Activated CD8-positive, alpha-beta T cell treated with anti-CD3 and anti-CD28 coated beads, Interleukin-2, amount 10 ng/mL, durations not matched to agents 7 days and 5 days (primary cell): ENCODE results near the gene AFDN. TPM values are rescaled to one million over a fixed set of nuclear protein-coding genes. Genes with fewer than 3 reads are reported as not detected.

Experiments used
- ATAC-seq: fragments of 150-1000 bp; cut with Tn5 transposase; one replicate; pipeline ENCODE4 v1.10.0; 2021; ENCODE audit warnings: moderate library complexity
- CTCF ChIA-PET: fragments of 350-600 bp; sonication (Branson Sonifier 250); formaldehyde crosslinking; loops from one replicate; lab custom pipeline; 2021; ENCODE audit warnings: antibody characterized with exemption; lab: Charles Lee
- POLR2A ChIA-PET: fragments of 350-600 bp; sonication (Branson Sonifier 250); formaldehyde crosslinking; loops from one replicate; lab custom pipeline; 2021; ENCODE audit warnings: antibody characterized with exemption; lab: Charles Lee
- DNase-seq: peaks from one replicate; pipeline ENCODE4 v3.0.0-alpha.2; 2020
- H3K27ac Mint-ChIP-seq: one replicate; pipeline ENCODE4 v1.8.0; 2021; ENCODE audit warnings: mild to moderate bottlenecking, mixed read lengths
- H3K27me3 Mint-ChIP-seq: one replicate; pipeline ENCODE4 v1.8.0; 2021; ENCODE audit warnings: low read depth, mixed read lengths
- H3K36me3 Mint-ChIP-seq: one replicate; pipeline ENCODE4 v1.8.0; 2021; ENCODE audit warnings: low read depth, mixed read lengths
- H3K4me1 Mint-ChIP-seq: one replicate; pipeline ENCODE4 v1.8.0; 2021; ENCODE audit warnings: low read depth, mixed read lengths
- H3K4me3 Mint-ChIP-seq: one replicate; pipeline ENCODE4 v1.8.0; 2021; ENCODE audit warnings: mild to moderate bottlenecking, mixed read lengths
- H3K9me3 Mint-ChIP-seq: one replicate; pipeline ENCODE4 v1.8.0; 2022; ENCODE audit warnings: mixed read lengths; ENCODE audit not compliant: insufficient read depth
- total RNA-seq, 2 experiments: library from RNA; stranded (reverse); gene quantifications; one replicate each; pipeline ENCODE4 v1.2.3, GENCODE V29; 2021

AFDN gene
- total RNA-seq, 2 experiments from 2014 or later, result 20.9 to 24.2 TPM

DNA sequence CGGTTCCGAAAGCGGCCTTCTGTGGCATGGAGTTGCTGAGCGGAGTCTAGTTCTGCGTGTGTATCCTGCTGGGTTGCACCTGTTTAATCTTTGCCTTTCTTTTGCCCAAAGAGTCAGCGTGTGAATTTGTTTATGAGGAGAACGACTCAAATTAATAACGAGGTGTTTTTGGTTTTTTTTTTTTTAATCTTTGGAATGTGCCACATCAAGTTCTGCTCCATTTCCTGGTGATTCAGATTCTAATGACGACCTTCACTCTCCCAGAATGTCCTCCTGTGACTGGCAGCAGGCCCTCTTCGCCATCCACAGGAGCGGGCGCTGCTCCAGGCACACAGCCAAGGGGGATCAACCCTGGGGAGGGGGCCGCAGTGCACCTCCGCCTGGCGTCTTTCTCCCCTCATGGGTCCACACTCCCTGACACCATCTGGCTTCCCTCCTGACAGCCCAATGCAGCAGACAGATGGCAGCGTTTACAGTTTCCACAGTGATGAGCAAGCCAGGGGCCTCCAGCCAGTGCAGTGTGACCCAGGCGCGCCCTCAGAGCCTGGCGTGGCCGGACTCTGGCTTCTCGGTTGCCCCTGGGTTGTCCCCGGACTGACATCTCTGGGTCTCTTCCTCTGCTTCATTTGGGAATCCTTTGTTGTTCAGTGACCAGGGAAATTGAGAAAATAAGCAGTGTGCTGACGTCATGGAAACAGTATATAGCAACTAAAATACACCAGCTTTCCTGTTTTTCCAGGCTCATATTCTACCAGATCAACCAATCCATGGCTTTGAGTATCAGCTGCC, 27.5 kb upstream of the AFDN start:
- Mint-ChIP-seq H3K27ac (no peak overlapping the region), H3K4me3 (no peak overlapping the region), H3K36me3 (no peaks in the 10 kb centered on the region), H3K9me3 (no peaks in the 10 kb centered on the region), H3K27me3 (peaks cover 49% of the 10 kb centered on the region), H3K4me1 (peaks cover 5% of the 10 kb centered on the region)
- no peak for ATAC-seq
- no peak for DNase-seq
- ChIA-PET POLR2A (no interaction called here), CTCF (no interaction called here)

DNA sequence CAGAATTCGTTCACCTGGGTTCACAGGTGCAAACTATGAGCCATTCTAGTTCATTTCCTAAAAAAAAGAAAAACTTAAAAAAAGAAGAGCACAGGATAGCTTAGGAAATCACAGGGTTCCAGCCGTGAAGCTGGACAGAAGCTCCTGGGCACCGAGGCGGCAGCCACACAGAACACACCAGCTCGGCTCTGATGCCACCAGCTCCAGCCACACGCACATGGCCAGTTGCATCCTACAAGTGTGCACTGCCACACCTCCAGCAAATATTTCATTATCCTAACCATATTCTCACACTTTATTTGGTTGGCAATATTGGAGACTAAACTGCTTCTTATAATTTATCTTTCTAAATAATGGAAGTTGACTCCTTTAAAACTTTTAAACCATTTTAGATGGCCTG, 26.2 kb upstream of the AFDN start:
- CTCF ChIA-PET, result interaction anchor here (0.6 kb wide), 1 partner anchor 338 kb away, joined by 3 read pairs; no protein-coding TSS in a partner anchor

DNA sequence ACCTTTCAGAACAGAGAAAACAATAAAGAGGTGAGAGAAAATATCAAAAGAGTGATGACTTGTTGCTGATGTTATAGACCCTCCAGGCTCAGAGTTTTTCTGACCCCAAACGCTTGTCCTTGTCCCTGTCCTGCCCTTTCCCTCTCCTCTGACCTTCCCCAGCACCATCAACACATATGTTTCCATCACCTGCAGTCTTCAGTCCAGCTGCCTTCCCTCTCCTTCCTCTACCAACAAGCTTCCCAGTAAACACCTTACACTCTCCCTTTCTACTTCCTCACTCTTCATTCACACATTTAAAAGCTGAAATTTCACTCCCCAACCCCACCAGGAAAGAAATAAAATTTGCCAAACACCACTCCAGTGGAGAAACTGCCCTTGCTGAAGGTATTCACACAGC, 25.4 kb upstream of the AFDN start:
- peaks cover 5% of the 10 kb centered on the region for H3K4me1 Mint-ChIP-seq
- CTCF ChIA-PET, result no interaction called here

More for the DNA sequence above, 26.2 kb upstream of the AFDN start:
- H3K9me3 Mint-ChIP-seq, result no peaks in the 10 kb centered on the region
- H3K4me1 Mint-ChIP-seq, result peaks cover 5% of the 10 kb centered on the region
- H3K27me3 Mint-ChIP-seq, result peaks cover 39% of the 10 kb centered on the region
- no peak overlapping the region for H3K27ac Mint-ChIP-seq
- DNase-seq, result no peak
- no peaks in the 10 kb centered on the region for H3K36me3 Mint-ChIP-seq
- ATAC-seq, result no peak
- no peak overlapping the region for H3K4me3 Mint-ChIP-seq
- POLR2A ChIA-PET, result no interaction called here

DNA sequence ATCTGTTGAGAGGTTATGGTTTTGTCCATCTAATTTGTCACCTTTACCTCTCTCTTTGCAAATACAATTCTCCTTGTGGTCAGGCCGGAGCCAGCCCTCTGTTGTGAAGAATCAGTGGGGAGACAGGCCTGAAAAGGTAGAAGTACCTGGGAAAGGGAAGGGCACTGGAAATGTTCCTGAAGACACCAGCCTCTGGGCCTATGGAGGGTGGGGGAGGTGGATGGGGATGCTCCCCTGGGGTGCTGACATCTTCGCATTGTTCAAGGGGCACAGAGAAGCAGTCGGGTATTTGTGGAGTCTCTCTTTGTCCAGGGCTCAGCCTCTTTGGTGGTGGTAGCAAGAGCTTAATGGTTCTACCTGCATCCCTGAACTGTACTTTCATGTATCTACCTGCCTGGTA, 24.4 kb upstream of the AFDN start:
- Mint-ChIP-seq H3K4me1 (no peaks in the 10 kb centered on the region), H3K9me3 (no peaks in the 10 kb centered on the region), H3K27ac (no peak overlapping the region), H3K36me3 (no peaks in the 10 kb centered on the region), H3K27me3 (peaks cover 32% of the 10 kb centered on the region), H3K4me3 (no peak overlapping the region)
- DNase-seq, result no peak
- ATAC-seq, result no peak
- ChIA-PET CTCF (no interaction called here), POLR2A (no interaction called here)

More for the DNA sequence above, 25.4 kb upstream of the AFDN start:
- DNase-seq (no peak), ATAC-seq (no peak)
- no peaks in the 10 kb centered on the region for H3K36me3 Mint-ChIP-seq
- H3K4me3 Mint-ChIP-seq, result no peak overlapping the region
- H3K9me3 Mint-ChIP-seq, result no peaks in the 10 kb centered on the region
- H3K27ac Mint-ChIP-seq, result no peak overlapping the region
- POLR2A ChIA-PET, result no interaction called here
- H3K27me3 Mint-ChIP-seq, result peaks cover 38% of the 10 kb centered on the region

DNA sequence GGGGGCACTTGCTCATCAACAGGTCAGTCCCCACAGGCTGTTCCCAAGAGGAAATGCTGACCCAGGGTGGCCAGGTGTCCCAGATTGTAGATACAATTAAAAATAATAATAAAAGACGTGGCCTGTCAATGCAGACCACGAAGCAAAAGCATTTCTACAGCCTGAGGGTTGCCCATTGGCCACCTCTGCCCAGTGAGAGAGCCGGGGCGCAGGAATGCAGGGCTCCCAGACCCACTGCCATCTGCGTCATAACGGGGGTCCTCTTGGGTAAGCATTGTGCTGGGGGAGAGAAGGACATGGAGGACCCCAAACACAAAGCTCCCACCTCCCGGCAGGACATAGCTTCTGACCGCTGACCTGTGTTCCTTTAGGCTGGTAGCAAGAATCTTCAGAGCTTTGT, 22.9 kb upstream of the AFDN start:
- no peaks in the 10 kb centered on the region for H3K4me1 Mint-ChIP-seq
- no peak for ATAC-seq
- H3K9me3 Mint-ChIP-seq, result no peaks in the 10 kb centered on the region
- no peaks in the 10 kb centered on the region for H3K36me3 Mint-ChIP-seq
- H3K4me3 Mint-ChIP-seq, result no peak overlapping the region
- CTCF ChIA-PET, result no interaction called here
- POLR2A ChIA-PET, result interaction anchor here (0.7 kb wide), 1 partner anchor 27 kb away, joined by 3 read pairs; no protein-coding TSS in a partner anchor
- no peak for DNase-seq
- no peak overlapping the region for H3K27ac Mint-ChIP-seq
- H3K27me3 Mint-ChIP-seq, result peaks cover 25% of the 10 kb centered on the region

DNA sequence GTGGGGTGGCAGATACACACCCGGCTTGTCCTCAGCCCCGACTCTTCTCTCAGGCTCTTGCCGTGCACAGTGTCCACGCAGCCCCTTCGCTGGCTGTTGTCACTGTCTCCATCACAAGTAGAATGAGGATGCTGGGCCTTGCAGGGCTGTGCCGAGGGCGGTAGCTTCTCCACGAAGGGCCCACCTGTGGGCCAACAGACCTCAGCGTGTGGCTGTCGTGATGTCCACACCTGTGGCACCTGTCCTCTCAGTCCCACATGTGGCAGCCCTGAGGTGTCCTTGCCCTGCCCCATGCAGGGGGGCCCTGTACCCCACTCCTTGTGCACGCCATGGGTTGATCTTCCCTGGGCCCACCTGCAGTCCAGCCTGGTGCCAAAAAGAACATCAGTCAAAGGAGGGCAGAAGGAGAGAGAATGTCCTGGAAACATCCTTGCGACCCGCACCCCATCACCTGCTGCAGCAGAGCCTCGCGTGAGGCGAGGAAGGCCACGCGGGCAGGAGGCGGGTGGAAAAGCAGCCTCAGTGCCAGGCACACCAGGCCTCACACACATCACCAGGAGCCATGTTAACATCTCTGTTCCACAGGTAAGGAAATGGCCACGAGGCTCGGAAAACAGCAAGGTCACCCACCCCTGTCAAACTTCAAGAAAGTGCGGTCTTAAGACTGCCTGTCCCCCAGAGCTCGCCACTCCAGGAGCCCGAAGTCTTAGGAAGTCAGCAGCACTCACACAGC, 22.3 kb upstream of the AFDN start:
- Mint-ChIP-seq H3K9me3 (no peaks in the 10 kb centered on the region), H3K4me1 (no peaks in the 10 kb centered on the region), H3K27me3 (peaks cover 23% of the 10 kb centered on the region), H3K4me3 (no peak overlapping the region), H3K27ac (no peak overlapping the region), H3K36me3 (no peaks in the 10 kb centered on the region)
- CTCF ChIA-PET, result no interaction called here
- ATAC-seq (no peak), DNase-seq (no peak)
- POLR2A ChIA-PET, result interaction anchor here (0.7 kb wide), 1 partner anchor 27 kb away, joined by 3 read pairs; no protein-coding TSS in a partner anchor

DNA sequence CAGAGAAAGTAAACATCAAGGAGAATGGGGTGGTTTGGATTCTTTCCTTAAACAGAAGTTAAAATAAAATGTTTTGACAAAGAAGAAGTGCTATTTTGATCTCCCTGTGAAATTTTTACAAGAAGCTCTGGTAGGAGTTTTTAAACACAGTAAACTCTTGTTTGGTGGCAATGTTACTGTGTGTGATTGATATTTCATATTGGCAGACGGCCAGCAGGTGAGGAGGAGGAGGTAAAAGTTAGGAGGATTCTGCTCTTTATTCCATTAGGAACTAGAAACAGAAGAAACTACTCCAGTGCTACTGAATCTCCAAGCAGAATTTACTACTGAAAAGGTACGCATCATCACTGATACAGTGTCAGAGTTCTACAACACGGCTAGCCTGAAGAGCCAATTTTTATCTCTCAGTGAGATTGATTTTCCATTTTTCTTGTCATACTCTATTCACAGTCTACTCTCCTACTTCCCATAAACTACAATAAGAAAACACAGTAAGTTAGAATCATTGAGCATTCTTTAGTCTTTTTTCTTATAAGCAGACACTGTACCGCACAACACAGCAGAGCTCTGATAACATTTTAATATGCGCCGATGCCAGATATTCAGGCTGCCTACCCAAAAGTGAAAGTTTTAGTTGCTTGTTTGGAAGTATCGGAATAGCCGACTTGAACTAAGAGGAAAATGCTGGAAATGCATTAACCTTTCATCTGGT, 21.2 kb upstream of the AFDN start:
- H3K27ac Mint-ChIP-seq, result no peak overlapping the region
- DNase-seq, result no peak
- no peaks in the 10 kb centered on the region for H3K36me3 Mint-ChIP-seq
- POLR2A ChIA-PET, result no interaction called here
- CTCF ChIA-PET, result no interaction called here
- no peaks in the 10 kb centered on the region for H3K4me1 Mint-ChIP-seq
- H3K27me3 Mint-ChIP-seq, result peaks cover 19% of the 10 kb centered on the region
- no peak overlapping the region for H3K4me3 Mint-ChIP-seq
- no peaks in the 10 kb centered on the region for H3K9me3 Mint-ChIP-seq
- ATAC-seq, result no peak

DNA sequence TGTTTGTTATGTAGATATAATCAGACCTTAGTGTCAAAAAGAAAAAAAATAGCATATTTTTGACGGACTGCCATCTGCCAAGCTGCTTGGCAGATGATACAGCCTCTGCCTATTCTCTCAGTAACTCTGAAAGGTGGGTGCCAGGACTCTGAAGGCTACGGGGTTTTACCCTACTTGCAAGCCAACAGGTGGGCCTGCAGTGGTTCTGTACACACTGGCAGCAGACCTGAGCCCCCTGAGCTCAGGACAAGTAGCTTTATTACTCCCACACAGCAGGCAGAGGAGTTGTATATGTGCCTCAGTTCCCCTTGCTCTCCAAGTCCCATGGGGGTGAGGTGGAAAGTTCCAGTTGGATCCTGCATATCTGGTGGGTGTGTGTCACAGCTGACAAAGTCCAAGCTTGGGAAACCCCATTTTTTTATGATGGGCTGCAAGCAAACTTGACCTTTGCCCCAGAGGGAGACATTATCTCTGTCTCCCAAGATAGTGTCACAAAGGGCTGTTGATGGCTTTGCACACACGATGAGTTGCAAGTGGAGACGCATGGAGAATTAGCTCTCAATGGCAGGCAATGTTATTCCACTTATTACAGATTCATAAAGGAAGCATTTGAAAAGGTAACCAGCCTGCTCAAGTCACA, 20.5 kb upstream of the AFDN start:
- no peak for ATAC-seq
- POLR2A ChIA-PET, result no interaction called here

DNA sequence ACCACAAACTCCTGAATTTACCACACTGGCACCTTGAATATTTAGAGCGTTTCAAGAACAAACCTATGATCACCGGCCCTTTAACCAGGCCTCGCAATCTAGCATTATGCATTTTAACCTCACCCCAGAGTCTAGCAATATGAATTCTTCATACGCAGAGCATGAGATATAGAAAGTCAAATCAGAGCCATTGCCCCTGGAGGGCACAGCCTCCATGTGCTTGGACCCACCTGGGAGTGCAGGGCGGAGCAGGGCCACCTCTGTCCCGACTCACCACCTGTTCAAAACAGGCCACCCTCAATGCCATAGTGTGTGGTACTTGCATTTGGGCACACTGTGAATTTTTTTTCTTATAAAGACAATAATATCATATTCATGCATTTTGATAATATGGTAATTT, 19.5 kb upstream of the AFDN start:
- no peak for ATAC-seq
- no peaks in the 10 kb centered on the region for H3K4me1 Mint-ChIP-seq
- H3K36me3 Mint-ChIP-seq, result no peaks in the 10 kb centered on the region
- no peaks in the 10 kb centered on the region for H3K9me3 Mint-ChIP-seq
- H3K4me3 Mint-ChIP-seq, result no peak overlapping the region
- POLR2A ChIA-PET, result no interaction called here
- peaks cover 20% of the 10 kb centered on the region for H3K27me3 Mint-ChIP-seq
- no peak overlapping the region for H3K27ac Mint-ChIP-seq
- CTCF ChIA-PET, result no interaction called here
- DNase-seq, result no peak

More for the DNA sequence above, 20.5 kb upstream of the AFDN start:
- Mint-ChIP-seq H3K9me3 (no peaks in the 10 kb centered on the region), H3K4me1 (no peaks in the 10 kb centered on the region), H3K4me3 (no peak overlapping the region), H3K27ac (no peak overlapping the region), H3K27me3 (peaks cover 24% of the 10 kb centered on the region), H3K36me3 (no peaks in the 10 kb centered on the region)
- DNase-seq, result no peak
- CTCF ChIA-PET, result no interaction called here

DNA sequence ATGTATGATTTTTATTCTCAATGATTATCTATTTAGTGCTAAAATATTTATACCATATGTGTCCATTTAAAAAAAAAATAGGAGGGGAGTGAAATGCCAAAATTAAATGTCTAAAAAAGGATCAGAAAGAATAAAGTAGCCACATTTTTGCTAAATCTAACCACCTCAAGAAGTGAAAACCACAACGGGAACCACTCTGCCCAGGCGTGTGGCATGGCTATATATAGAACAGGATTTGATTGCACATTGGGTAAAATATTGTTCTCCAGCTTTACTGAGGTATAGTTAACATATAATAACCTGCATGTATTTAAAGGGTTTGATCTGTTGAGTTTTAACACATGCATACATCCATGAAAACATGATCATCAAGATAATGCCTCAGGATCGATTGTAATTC, 19.0 kb upstream of the AFDN start:
- ChIA-PET CTCF (no interaction called here), POLR2A (no interaction called here)
- Mint-ChIP-seq H3K4me3 (no peak overlapping the region), H3K9me3 (no peaks in the 10 kb centered on the region), H3K4me1 (no peaks in the 10 kb centered on the region), H3K27ac (no peak overlapping the region), H3K36me3 (no peaks in the 10 kb centered on the region), H3K27me3 (peaks cover 18% of the 10 kb centered on the region)
- ATAC-seq (no peak), DNase-seq (no peak)

DNA sequence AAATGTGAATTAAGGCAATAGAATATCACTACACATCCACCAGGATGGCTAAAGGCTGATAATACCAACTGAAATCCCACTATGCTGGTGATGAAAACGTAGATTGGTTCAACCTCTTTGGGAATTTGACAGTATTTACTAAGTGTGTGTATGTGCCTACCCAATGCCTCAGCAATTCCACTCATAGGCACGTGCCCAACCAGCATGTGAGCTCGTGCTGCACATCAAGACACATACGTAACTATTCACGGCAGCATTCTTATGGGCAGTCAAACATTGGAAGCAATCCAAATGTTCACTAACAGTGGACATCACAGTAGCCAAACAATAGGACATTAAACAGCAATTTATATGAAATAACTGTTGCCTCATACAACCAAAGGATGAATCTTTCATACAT, 15.7 kb upstream of the AFDN start:
- no peaks in the 10 kb centered on the region for H3K36me3 Mint-ChIP-seq
- peaks cover 16% of the 10 kb centered on the region for H3K27me3 Mint-ChIP-seq
- H3K27ac Mint-ChIP-seq, result no peak overlapping the region
- DNase-seq (no peak), ATAC-seq (no peak)
- ChIA-PET CTCF (no interaction called here), POLR2A (no interaction called here)
- no peaks in the 10 kb centered on the region for H3K9me3 Mint-ChIP-seq
- no peaks in the 10 kb centered on the region for H3K4me1 Mint-ChIP-seq
- no peak overlapping the region for H3K4me3 Mint-ChIP-seq
